ENCODE results near the gene GRM8.

The GRM8 gene

DNA sequence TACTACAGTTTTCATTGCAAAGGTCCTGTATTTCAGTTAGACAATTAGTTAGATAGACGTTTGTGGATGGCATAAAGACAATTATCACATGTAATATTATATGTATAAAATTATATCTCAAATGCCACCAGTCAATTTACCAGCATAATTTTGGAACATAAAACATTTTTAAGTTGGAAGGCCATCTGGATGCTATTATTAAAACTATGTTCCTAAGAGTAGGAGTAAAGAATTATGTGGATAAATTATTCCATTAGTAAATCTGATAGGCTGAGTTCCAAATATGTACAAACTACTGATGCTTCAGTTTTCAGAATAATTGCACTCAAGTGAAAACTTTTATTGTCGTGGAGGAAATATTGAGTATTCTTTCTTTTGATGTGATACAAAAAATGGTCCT, 790.3 kb downstream of the GRM8 start:
- Histone ChIP-seq H3K9me2 (replicated peaks; ENCODE audit: control insufficient read depth, low read length) (no peaks in the 10 kb centered on the region), H3K4me1 (ENCODE audit: control insufficient read depth, low read length) (no peaks in the 10 kb centered on the region), H3K79me2 (ENCODE audit: control insufficient read depth, low read length) (no peaks in the 10 kb centered on the region), H4K20me1 (ENCODE audit: control insufficient read depth, insufficient read depth, low read depth, low read length) (no peaks in the 10 kb centered on the region), H3K36me3 (ENCODE audit: control insufficient read depth, low read length) (no peaks in the 10 kb centered on the region), H3K9me3 (ENCODE audit: control insufficient read depth, insufficient read depth, low read length) (no peaks in the 10 kb centered on the region), H3K27me3 (ENCODE audit: control insufficient read depth, low read length) (no peaks in the 10 kb centered on the region), H3F3A (ENCODE audit: control insufficient read depth, insufficient read depth) (no peaks in the 10 kb centered on the region), H3K4me3 (ENCODE audit: low read length) (no peak overlapping the region), H3K27ac (ENCODE audit: low read depth, low read length) (no peak overlapping the region), H3K4me2 (ENCODE audit: low read length) (no peak overlapping the region)
- TF ChIP-seq CTCF (IDR thresholded peaks at IDR 0.05; ENCODE audit: low read depth, low read length, poor library complexity, severe bottlenecking) (no peak), EZH2phosphoT487 (IDR thresholded peaks at IDR 0.05; ENCODE audit: borderline replicate concordance, low read length) (no peak)

DNA sequence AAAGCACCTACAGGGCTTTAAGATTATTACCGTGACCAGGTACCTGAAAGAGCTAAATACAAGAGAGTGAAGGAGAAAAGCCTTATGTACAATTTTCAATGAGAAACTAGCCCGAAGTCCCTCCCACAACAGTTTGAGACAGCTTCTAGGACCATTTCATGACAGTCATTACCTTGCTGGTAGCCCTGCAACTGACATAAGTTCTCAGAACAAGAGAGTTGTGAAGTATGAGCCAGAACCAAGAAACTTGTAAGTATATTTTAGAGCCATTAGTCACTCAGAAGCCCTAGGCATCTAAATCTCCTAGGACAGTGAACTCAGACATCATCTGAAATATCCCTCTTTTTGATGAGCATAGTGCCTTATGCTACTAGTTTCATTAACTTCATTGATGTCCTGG, 792.1 kb downstream of the GRM8 start:
- no peaks in the 10 kb centered on the region for H3K4me1 ChIP-seq (ENCODE audit: control insufficient read depth, low read length)
- no peaks in the 10 kb centered on the region for H3K9me3 ChIP-seq (ENCODE audit: control insufficient read depth, insufficient read depth, low read length)
- H3F3A ChIP-seq (ENCODE audit: control insufficient read depth, insufficient read depth): no peaks in the 10 kb centered on the region
- H3K79me2 ChIP-seq (ENCODE audit: control insufficient read depth, low read length): no peaks in the 10 kb centered on the region
- H3K27me3 ChIP-seq (ENCODE audit: control insufficient read depth, low read length): no peaks in the 10 kb centered on the region
- no peak overlapping the region for H3K4me2 ChIP-seq (ENCODE audit: low read length)
- no peak overlapping the region for H3K27ac ChIP-seq (ENCODE audit: low read depth, low read length)
- no peaks in the 10 kb centered on the region for H3K36me3 ChIP-seq (ENCODE audit: control insufficient read depth, low read length)
- no peak overlapping the region for H3K4me3 ChIP-seq (ENCODE audit: low read length)
- no peak for TF ChIP-seq CTCF (IDR thresholded peaks at IDR 0.05; ENCODE audit: low read depth, low read length, poor library complexity, severe bottlenecking)
- no peak for TF ChIP-seq EZH2phosphoT487 (IDR thresholded peaks at IDR 0.05; ENCODE audit: borderline replicate concordance, low read length)
- no peaks in the 10 kb centered on the region for H3K9me2 ChIP-seq (replicated peaks; ENCODE audit: control insufficient read depth, low read length)
- no peaks in the 10 kb centered on the region for H4K20me1 ChIP-seq (ENCODE audit: control insufficient read depth, insufficient read depth, low read depth, low read length)

- Histone ChIP-seq H3K79me2 (ENCODE audit: control insufficient read depth, low read length) (no peaks in the 10 kb centered on the region), H3K36me3 (ENCODE audit: control insufficient read depth, low read length) (no peaks in the 10 kb centered on the region), H3K9me2 (replicated peaks; ENCODE audit: control insufficient read depth, low read length) (no peaks in the 10 kb centered on the region), H3F3A (ENCODE audit: control insufficient read depth, insufficient read depth) (no peaks in the 10 kb centered on the region), H3K27me3 (ENCODE audit: control insufficient read depth, low read length) (no peaks in the 10 kb centered on the region), H3K4me1 (ENCODE audit: control insufficient read depth, low read length) (peaks cover 17% of the 10 kb centered on the region), H3K27ac (ENCODE audit: low read depth, low read length) (no peak overlapping the region), H3K4me2 (ENCODE audit: low read length) (no peak overlapping the region), H3K4me3 (ENCODE audit: low read length) (no peak overlapping the region), H4K20me1 (ENCODE audit: control insufficient read depth, insufficient read depth, low read depth, low read length) (no peaks in the 10 kb centered on the region), H3K9me3 (ENCODE audit: control insufficient read depth, insufficient read depth, low read length) (no peaks in the 10 kb centered on the region)
- TF ChIP-seq CTCF (IDR thresholded peaks at IDR 0.05; ENCODE audit: low read depth, low read length, poor library complexity, severe bottlenecking) (no peak), EZH2phosphoT487 (IDR thresholded peaks at IDR 0.05; ENCODE audit: borderline replicate concordance, low read length) (no peak)
These were observed 799.6 kb downstream of the GRM8 start for GRCh38 chr7:126453104-126453503.

- Histone ChIP-seq H3K9me3 (ENCODE audit: control insufficient read depth, insufficient read depth, low read length) (no peaks in the 10 kb centered on the region), H3K4me2 (ENCODE audit: low read length) (peak overlapping the region; percentile 56), H3K9me2 (replicated peaks; ENCODE audit: control insufficient read depth, low read length) (no peaks in the 10 kb centered on the region), H3F3A (ENCODE audit: control insufficient read depth, insufficient read depth) (no peaks in the 10 kb centered on the region), H3K36me3 (ENCODE audit: control insufficient read depth, low read length) (no peaks in the 10 kb centered on the region), H3K27me3 (ENCODE audit: control insufficient read depth, low read length) (no peaks in the 10 kb centered on the region), H4K20me1 (ENCODE audit: control insufficient read depth, insufficient read depth, low read depth, low read length) (no peaks in the 10 kb centered on the region), H3K4me1 (ENCODE audit: control insufficient read depth, low read length) (peaks cover 17% of the 10 kb centered on the region), H3K27ac (ENCODE audit: low read depth, low read length) (peak overlapping the region; percentile 14), H3K79me2 (ENCODE audit: control insufficient read depth, low read length) (no peaks in the 10 kb centered on the region), H3K4me3 (ENCODE audit: low read length) (peak overlapping the region; percentile 39)
- no peak for TF ChIP-seq EZH2phosphoT487 (IDR thresholded peaks at IDR 0.05; ENCODE audit: borderline replicate concordance, low read length)
These were observed 802.5 kb downstream of the GRM8 start for GRCh38 chr7:126450269-126450671.
